Ecto neural progenitor cell (in vitro differentiated cells): Measurements from ENCODE around the gene PPP5C.
A peak's percentile ranks its signal among the peaks of the same experiment; 100 is the strongest.
"Not testable (repeated sequence)": the region's sequence is repeated elsewhere in the genome, so short reads cannot be mapped to it uniquely, and the experiment has no call there.

Source experiments
- DNase-seq: peaks from one replicate; pipeline ENCODE4 v3.0.0-alpha.2; 2018; ENCODE audit warnings: low spot score

The PPP5C gene

DNA sequence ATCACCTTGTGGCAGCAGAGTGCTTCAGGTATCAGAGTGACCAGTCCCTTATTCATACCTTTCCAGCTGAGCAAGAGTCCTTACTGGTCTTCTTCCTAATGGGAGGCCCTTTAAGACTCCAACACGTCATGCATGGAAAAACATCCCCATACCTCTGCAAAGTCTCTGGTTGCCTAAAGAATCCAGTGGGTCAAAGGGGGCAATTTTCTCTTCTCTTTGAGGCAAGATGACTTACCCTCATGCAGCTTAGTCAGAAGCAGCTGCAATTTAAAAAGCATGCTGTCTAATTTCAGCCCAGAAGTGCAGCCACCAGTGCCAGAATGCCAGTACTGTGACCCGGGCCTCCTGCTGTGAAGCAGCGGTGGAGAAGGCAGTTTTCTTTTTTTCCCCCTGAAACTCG lies 18.7 kb downstream of the PPP5C start:
- DNase-seq = no peak

DNA sequence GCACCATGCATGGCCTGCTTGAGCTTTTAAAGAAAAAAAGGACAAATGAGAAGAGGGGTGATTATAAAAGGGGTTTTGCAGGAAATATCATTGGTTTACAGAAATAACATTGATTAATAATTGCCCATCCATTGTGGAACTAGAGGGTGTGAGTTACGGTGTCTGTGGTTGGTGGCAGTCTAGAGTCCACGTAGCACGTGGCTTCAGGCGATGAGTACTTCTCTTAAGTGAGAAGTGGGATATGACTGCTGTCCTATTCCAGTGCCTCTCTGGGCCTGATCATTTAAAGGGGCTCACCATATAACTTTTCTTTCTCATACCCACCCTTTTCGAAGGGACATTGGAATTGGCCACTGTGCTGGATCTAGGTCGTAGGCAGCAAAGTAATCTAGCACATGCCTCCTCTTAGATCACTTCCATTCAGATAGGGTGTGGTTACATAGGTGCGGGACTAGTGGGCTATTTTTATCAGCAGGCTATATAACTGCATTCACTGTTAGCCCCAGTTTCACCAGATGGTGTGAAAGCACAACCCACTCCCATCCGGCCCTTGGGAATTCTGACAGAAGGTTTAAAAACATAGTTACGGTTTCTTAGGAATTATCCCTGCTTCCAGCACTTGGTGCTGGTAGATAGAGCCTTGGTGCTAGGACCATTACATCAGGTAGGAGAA lies 19.9 kb downstream of the PPP5C start:
- DNase-seq = no peak

DNA sequence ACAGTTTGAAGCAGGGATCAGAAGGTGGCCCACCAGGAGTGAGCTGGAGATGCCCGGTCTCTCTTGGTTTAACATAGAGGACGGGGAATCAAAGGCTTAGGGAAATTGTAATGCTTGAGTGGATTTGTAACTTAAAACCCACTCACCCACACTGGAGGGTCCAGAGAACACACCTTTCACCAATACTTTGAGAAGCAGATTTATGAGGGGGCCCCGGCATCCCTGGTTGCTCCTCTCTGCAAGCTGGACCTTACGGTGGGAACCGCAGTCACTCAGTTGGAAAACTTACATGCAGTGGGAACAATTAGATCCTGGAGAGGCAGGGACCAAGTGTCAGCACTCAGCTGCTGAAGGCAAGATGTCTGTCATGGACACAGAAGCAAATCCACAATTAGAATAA lies 20.5 kb downstream of the PPP5C start:
- DNase-seq = no peak

DNA sequence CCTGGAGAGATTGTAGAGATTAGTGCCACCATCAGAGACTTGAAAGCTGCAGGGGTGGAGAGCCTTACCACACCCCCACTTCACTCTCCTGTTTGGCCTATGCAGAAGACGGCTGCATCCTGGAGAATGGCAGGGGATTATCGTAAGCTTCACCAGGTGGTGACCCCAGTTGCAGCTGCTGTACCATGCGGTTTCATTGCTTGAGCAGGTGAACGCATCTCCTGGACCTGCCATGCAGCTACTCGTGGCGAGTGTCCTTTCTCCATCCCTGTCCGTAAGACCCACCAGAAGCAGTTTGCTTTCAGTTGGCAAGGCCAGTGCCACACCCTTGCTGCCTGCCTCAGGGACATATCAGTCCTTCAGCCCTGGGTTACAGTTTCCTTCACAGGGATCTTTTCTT lies 21.2 kb downstream of the PPP5C start:
- DNase-seq = no peak

DNA sequence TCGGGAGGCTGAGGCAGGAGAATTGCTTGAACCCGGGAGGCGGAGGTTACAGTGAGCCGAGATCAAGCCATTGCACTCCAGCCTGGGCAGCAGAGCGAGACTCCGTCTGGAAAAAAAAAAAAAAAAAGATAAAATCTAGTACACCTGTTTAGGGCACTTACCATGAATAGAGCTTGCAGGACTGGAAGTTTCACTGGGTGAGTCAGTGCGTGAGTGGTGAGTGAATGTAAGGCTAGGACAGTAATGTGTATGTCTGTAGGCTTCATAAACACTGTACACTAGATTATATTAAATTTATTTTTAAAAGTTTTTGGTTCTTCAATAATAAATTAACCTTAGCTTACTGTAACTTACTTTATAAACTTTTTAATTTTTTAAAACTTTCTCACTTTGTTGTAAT lies 22.9 kb downstream of the PPP5C start:
- no peak for DNase-seq

DNA sequence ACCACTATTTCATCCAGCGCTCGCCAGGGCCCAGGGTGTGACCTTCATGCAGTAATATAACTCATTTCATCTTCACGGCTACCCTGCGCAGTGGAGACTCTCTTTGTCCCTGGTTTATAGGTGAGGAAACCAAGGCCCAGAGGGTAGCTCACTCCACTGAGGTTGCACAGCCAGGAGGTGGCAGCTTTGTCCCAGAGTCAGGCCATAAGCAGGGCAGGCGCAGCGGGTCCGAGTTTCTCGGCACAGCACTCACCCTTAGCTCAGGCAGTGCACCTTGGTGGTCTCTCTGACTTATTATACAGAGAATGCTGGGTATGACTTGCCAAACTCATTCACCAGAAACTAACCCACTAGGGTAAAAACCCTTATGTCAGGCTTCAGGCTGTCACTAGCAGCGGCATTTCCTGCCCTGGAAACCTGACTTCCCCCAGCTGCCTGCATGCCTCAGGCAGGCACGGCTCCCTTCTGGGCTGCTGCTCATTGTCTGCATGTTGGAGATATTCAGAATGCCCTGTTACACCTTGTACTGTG lies 24.5 kb downstream of the PPP5C start:
- DNase-seq = no peak

DNA sequence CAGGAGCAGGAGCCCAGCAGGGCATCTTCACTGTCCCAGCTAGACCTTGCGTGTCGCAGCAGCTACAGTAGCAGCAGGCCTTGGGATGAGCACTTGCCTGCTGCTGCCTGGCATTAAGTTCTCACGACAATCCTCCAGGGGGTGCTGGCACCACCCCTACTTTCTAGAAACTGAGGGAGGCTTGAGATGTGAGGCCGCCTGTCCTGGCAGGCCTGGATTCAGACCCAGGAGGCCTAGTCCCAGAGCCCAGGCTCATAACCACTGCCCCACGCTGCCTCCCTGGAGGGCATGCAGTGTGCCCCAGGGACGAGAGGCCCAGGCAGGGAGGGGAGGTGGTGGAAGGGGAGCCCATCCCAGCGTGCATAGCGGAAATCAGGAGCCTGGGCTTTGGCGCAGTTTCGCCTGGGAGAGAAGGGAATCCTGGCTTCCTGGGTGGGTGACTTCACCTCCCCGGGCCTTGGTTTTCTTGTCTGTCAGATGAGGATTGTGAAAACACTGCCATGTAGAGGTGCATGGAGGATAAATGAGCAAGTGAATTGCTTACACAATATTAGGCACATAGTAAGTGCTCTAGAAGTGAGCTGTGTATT lies 26.1 kb downstream of the PPP5C start:
- DNase-seq = no peak

DNA sequence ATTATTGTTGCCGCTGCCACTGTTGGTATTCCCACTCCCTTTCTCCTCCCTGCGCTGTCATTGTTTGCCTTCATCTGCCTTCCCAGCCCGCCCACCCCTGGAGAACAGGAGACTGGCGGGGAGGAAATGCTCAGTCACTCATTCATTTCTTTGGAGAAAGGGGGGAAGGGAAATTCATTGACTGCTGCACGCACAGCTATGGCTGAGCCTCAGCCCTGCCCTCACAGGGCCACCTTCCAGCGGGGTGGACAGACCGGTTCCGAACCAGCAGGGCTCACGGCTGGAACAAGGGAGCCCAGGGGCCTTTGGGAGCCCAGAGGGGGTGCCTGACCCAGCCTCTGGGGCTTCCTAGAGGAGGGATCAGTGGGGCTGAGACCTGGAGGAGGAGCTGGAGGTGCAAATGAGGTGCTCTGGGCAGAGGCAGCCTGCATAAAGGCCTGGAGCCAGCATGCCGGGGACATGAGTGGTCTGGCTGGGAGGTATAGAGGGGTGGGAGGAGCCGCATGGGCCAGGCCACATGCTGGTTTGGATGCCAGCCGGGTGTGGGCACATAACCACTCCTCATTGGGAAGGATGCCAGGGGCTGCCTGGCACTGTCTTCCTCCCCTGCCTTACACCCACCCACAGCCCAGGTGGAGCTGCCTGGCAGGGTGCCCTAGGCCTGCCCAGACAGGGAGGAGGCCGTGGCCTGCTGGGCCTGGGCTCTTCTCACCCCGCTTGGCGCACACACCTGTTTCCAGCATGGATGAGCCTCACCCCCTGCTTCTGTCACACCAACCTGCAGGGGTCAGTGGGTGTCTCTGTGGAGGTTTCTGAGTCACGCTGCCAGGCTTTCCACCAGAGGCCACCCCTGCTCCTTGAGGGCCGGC lies 26.8 kb downstream of the PPP5C start:
- DNase-seq = peak; percentile 62

DNA sequence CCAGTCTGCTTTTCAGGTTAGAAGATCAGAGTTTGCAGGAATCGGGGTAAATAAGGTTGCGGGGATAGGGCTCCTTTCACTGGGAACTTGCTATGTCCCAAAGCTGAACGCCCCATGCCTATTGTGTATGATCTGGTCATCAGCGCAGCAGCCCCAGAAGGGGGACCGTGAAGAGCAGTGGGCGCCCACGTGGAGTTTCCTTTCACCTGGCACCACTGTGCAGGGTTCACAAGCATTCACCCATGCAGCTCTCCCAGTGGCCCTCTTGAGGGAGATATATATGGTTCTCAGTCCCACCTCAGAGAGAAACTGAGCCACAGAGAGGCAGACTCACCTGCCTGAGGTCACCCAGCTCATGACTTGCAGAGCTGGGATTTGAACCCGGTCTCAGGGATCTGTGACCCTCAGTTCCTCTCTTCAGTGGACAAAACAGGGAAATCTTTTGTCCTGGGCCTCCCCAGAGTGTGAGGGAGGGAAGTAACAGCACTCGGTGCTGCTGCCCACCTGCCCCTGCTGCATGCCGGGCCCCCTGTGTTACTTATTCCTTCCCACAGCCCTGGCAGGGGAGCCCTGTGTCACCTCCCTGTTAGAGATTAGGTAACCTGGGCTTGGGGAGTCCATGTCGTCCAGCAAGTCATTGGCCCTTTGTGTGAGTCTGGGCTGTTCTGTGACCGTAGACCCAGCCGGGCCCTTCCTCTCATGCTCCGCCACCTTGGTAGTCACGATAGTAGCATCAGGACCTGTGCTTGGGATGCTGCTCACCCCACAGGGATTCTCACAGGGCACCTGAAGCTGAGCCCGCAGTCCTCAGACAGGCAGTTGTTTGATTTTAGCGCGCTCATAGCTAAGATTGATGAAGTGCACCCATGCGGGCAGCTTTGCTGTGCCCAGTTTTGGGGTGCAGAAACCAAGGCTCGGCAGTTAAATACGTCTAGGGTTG lies 27.9 kb downstream of the PPP5C start:
- no peak for DNase-seq

DNA sequence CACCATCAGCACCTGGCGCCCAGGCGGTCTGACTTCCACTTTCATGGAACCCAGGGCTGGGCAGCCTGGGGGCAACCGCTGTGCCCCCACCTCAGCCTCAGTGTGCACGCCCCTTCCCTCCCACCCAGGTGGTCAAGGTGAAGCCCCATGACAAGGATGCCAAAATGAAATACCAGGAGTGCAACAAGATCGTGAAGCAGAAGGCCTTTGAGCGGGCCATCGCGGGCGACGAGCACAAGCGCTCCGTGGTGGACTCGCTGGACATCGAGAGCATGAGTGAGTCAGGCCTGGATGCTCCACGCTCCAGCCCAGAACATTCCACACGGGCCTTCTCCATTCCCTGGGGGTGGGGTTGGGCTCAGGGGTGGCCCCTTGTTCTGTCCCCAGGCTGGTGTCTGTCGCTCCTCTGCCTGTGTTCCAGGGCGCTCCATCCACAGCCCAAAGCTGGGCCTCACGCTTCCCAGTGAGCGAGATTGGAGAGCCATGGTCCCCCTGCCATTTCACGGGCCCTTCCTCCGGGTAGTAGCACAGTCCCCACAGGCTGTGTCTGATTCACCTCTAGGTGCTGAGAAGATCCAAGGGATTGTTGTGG lies 28.7 kb downstream of the PPP5C start:
- DNase-seq = not testable (repeated sequence)

DNA sequence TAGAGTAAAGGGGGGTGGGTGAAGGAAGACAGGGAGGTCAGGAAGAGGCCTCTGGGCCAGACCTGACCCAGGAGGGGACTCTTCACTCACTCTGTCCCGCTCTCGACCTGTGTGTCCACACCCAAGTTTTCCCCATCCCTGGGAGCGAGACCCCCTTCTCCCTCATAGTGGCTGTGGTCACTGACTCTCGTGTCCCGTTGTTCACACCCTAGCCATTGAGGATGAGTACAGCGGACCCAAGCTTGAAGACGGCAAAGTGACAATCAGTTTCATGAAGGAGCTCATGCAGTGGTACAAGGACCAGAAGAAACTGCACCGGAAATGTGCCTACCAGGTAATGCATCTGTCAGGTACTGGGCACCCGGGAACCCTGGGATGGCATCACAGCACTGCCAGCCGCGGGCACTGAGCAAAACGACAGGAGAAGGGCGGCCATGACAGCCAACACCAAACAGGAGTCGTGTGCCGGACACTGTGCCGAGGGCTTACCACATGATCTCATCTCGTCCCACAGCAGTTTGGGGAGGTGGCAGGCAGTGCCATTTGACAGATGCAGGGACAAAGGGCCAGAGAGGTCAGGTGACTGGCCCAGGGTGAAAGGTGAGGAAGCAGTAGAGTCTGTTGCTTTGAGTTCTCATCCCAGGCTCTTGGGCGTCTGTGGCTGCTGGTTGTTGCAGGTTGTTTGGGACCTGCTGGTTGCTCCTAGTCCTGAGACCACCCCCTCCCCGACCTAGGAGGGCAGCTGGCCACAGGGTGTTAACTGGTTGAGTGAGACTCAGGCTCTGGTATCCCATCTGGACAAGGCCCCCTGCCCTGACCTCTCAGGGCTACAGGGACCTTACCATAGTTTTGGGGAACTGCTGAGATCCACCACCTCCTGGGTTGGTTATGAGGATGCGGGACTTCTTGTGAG lies 29.6 kb downstream of the PPP5C start:
- DNase-seq = no peak

DNA sequence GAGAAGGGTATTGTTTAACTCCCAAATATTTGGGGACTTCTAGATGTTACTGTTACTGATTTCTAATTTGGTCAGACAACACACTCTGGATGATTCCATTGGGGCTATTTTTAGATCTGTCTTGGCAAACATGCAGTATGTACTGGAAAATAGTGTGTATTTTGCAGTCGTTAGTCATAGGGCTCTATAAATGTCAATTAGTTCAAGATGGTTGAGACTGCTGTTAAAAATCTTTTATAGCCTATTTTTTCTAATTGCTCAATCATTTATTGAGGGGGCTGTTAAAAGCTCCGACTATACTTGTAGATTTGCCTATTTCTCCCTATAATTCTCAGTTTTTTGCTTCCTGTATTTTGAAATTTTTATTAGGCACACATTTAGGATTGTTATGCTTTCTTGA lies 31.4 kb downstream of the PPP5C start:
- no peak for DNase-seq

DNA sequence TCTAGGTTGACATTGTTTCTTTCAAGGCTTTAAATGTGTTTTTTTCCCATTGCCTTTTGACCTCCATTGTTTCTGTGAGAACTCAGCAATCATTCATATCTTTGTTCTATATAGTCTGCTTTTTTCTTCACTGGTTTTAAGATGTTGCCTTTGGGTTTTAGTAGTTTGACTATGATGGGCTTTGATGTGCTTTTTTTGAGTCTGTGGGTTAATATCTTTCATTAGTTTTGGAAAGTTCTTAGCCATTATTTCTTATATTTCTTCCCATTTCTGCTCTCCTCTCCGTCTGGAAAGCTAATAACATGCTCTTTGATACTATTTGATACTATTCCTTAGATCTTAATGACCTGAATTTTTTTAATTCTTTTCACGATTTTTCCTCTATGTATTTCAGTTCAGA lies 33.8 kb downstream of the PPP5C start:
- DNase-seq = no peak

DNA sequence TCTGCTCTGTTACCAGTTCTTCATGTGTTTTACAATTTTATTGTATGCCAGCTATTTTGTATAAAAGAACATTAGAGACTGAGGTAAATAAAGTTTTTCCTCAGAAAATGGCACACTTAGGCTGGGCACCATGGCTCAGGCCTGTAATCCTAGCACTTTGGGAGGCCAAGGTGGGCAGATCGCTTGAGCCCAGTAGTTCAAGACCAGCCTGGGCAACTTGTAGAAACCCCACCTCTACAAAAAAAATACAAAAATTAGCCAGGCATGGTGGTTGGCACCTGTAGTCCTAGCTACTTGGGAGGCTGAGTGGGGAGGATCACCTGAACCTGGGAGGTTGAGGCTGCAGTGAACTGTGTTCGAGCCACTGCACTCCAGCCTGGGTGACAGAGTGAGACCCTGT lies 34.5 kb downstream of the PPP5C start:
- DNase-seq = no peak

DNA sequence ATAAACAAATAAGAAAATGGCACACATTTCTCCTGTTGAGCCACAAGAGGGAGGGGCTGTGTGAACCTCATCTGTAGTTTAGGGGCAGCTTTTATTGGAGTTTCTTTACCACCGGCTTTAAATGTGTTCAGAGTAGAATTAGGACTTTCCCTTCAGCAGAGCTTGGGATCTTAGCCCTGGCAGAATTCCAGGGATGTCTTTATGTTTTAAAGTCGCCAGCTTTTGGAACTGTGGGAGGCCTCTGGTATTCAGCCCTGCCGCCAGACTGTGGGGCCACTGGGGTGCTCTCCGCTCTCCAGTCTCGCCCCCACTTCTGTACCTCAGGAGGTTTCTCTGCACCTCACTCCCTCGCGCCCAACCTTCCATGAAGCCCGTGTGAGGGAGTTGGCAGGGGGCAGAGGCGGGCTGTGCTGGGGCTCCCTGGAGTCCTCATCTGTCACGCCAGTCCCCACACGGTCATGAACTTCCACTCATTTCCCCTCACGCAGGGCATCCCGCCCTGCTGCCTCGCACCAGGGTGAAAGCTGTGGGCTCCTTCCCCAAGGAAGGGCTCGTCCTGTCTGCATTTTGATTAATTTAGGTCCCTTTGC lies 35.0 kb downstream of the PPP5C start:
- no peak for DNase-seq

DNA sequence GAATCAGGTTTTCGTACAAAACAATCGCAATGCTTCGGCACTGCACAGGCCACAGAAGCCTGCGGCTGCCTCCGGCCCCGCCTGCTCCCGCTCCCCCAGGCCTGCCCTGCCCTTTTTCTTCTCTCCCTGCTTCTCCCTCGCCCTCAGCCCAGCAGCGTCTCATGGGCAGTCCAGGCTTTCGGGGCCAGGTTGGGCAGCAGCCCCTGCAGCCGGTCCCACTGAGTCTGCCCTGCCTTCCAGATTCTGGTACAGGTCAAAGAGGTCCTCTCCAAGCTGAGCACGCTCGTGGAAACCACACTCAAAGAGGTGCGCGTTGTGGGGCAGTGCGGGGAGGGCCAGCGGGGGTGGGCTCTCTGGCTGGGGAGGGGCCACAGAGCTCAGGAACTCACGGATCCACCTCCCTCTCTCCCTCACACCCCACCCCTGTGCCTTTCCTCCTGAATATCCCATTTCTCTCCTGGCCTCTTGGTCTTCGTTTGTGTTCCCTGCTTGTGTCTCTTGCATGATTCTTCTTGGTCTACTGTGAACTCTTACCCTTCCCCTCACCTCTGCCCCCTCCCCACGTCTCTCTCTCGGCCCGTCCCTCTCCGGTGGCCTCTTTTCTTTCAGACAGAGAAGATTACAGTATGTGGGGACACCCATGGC lies 36.4 kb downstream of the PPP5C start:
- DNase-seq = peak; percentile 29

DNA sequence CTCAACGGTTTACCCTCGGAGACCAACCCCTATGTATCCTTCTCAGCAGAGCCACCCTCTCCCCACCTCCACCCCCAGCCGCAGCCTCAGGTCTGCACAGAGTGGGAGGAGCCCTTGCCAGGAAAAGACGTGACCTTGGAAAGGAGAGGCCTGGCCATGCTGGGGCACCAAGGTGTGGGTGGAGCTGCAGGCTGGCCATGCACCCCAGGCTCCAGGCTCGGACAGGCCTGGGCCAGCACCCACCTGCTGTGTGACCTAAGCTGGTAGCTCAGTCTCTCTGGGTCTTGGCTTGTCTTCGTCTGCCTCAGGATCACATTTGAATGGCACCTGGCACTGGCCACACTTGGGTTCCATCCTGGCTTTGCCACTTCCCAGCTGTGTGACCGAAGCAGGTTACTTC lies 37.0 kb downstream of the PPP5C start:
- peak; percentile 23 for DNase-seq

DNA sequence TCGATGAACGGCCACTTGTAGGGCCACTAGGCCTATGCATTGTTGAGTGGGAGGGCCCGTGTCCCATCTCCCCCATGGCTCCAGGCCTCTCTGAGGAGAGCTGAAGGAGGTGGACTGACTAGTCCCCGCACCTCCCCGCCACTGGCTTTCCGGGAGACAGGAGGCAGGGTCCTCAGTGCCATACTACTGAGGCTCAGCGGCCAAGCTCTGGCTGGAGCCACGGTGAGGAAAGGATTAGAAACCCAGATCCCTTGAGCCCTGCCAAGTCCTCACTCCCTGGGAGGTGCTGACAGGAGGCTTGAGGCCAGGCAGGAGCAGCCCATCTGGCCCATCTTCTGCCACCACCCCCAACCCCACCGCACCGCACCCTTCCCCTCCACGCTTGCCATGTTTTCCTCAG lies 37.5 kb downstream of the PPP5C start:
- DNase-seq = no peak

DNA sequence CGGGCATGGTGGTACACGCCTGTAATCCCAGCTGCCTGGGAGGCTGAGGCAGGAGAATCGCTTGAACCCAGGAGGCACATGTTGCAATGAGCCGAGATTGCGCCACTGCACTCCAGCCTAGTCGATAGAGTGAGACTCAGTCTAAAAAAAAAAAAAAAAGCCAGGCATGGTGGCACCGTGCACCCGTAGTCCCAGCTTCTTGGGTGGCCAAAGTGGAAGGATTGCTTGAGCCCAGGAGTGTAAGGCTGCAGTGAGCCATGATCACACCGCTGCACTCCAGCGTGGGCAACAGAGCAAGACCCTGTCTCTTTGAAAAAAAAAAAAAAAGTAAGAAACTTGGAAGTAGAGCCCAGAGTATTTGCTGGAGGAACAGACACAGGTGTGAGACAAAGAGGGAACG lies 38.7 kb downstream of the PPP5C start:
- no peak for DNase-seq

DNA sequence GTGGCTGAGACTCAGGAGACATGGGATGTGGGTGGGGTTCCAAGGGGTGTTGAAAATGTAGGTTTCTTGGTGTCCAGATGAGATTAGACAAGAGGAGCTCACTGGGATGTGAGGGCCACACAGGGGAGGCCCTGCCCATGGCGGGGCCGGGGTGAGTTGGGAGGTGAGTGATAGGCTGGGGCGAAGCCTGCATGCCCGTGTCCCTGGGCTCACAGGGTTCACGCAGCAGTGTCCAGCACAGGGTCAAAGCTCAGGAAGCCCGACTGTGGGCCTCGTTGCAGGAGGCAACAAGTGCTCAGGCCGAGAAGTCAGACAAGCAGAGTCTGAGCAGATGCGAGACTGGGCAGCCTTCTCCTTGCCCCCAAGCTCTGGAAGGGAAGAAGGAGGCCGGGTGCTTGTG lies 39.3 kb downstream of the PPP5C start:
- no peak for DNase-seq
